Neural crest cell (in vitro differentiated cells): ENCODE measurements around the gene SNAPIN. TPM values are rescaled to one million over a fixed set of nuclear protein-coding genes. Genes with fewer than 3 reads are reported as not detected.
A peak's percentile ranks its signal among the peaks of the same experiment; 100 is the strongest.
"Not testable (repeated sequence)": the region's sequence is repeated elsewhere in the genome, so short reads cannot be mapped to it uniquely, and the experiment has no call there.

ENCODE experiments used
- DNase-seq: peaks from one replicate; pipeline ENCODE4 v3.0.0; 2021; ENCODE audit warnings: low read depth, mixed read lengths, low spot score
- H3K27ac Mint-ChIP-seq: one replicate; pipeline ENCODE4 v1.8.0; 2021; ENCODE audit warnings: mild to moderate bottlenecking, mixed read lengths; ENCODE audit not compliant: unreplicated experiment
- H3K27me3 Mint-ChIP-seq: 2 replicates; pipeline ENCODE4 v1.8.0; 2021; ENCODE audit warnings: low read depth, mild to moderate bottlenecking, mixed read lengths
- H3K36me3 Mint-ChIP-seq: 2 replicates; pipeline ENCODE4 v1.8.0; 2021; ENCODE audit warnings: low read depth, mild to moderate bottlenecking, mixed read lengths
- H3K4me1 Mint-ChIP-seq: 2 replicates; pipeline ENCODE4 v1.8.0; 2021; ENCODE audit warnings: mixed read lengths
- H3K4me3 Mint-ChIP-seq: one replicate; pipeline ENCODE4 v1.8.0; 2021; ENCODE audit warnings: mild to moderate bottlenecking, mixed read lengths
- H3K9me3 Mint-ChIP-seq: 2 replicates; pipeline ENCODE4 v1.8.0; 2021; ENCODE audit warnings: mixed read lengths
- total RNA-seq: library from RNA; stranded (reverse); gene quantifications from 2 replicates; pipeline ENCODE4 v1.2.1, GENCODE V29; 2021
- TF ChIP-seq, protein P1 (sequence below): fragments of 200-600 bp; sonication (generic); conservative IDR thresholded peaks from 2 replicates; pipeline ENCODE4 v1.5.0; 2021; ENCODE audit warnings: antibody characterized with exemption, mild to moderate bottlenecking

Gene SNAPIN
- total RNA-seq, 1 donor from 2014 or later = 55.4 TPM

- DNase-seq = peak; percentile 43
- peaks cover 24% of the 10 kb centered on the region for H3K4me1 Mint-ChIP-seq
- H3K4me3 Mint-ChIP-seq, H3K27ac Mint-ChIP-seq, H3K27me3 Mint-ChIP-seq, H3K9me3 Mint-ChIP-seq: not testable (repeated sequence)
- peaks cover 16% of the 10 kb centered on the region for H3K36me3 Mint-ChIP-seq
- TF ChIP-seq, protein P1, sequence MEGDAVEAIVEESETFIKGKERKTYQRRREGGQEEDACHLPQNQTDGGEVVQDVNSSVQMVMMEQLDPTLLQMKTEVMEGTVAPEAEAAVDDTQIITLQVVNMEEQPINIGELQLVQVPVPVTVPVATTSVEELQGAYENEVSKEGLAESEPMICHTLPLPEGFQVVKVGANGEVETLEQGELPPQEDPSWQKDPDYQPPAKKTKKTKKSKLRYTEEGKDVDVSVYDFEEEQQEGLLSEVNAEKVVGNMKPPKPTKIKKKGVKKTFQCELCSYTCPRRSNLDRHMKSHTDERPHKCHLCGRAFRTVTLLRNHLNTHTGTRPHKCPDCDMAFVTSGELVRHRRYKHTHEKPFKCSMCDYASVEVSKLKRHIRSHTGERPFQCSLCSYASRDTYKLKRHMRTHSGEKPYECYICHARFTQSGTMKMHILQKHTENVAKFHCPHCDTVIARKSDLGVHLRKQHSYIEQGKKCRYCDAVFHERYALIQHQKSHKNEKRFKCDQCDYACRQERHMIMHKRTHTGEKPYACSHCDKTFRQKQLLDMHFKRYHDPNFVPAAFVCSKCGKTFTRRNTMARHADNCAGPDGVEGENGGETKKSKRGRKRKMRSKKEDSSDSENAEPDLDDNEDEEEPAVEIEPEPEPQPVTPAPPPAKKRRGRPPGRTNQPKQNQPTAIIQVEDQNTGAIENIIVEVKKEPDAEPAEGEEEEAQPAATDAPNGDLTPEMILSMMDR = peak; percentile 35
Observed at GRCh38 chr1:153671628-153672353, 13.3 kb downstream of the SNAPIN start.

DNA sequence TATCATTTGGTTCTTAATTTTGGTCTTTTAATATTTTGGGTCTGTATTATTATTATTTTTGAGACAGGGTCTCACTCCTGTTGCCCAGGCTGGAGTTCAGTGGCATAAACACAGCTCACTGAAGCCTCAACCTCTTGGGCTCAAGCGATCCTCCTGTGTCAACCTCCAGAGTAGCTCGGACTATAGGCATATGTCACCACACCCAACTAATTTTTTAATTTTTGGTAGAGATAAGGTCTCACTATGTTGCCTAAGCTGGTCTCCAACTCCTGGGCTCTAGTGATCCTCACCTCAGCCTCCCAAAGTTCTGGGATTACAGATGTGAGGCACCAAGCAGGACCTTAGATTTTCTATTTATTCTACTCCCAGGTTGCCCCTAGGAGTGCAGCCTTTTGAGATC, 15.0 kb downstream of the SNAPIN start:
- peak overlapping the region; percentile 84 for H3K4me3 Mint-ChIP-seq
- peaks cover 22% of the 10 kb centered on the region for H3K27me3 Mint-ChIP-seq
- TF ChIP-seq, protein P1 = no peak
- DNase-seq = no peak
- peaks cover 24% of the 10 kb centered on the region for H3K4me1 Mint-ChIP-seq
- H3K27ac Mint-ChIP-seq = no peak overlapping the region
- H3K36me3 Mint-ChIP-seq = peaks cover 7% of the 10 kb centered on the region
- H3K9me3 Mint-ChIP-seq = no peaks in the 10 kb centered on the region

GRCh38 chr1:153677718-153678518, 19.4 kb downstream of the SNAPIN start:
- Mint-ChIP-seq H3K9me3 (no peaks in the 10 kb centered on the region), H3K36me3 (no peaks in the 10 kb centered on the region), H3K27me3 (peaks cover 66% of the 10 kb centered on the region), H3K4me3 (peak overlapping the region; percentile 81), H3K27ac (no peak overlapping the region), H3K4me1 (peaks cover 23% of the 10 kb centered on the region)
- peak; percentile 65 for DNase-seq
- TF ChIP-seq, protein P1 = peak; percentile 89

DNA sequence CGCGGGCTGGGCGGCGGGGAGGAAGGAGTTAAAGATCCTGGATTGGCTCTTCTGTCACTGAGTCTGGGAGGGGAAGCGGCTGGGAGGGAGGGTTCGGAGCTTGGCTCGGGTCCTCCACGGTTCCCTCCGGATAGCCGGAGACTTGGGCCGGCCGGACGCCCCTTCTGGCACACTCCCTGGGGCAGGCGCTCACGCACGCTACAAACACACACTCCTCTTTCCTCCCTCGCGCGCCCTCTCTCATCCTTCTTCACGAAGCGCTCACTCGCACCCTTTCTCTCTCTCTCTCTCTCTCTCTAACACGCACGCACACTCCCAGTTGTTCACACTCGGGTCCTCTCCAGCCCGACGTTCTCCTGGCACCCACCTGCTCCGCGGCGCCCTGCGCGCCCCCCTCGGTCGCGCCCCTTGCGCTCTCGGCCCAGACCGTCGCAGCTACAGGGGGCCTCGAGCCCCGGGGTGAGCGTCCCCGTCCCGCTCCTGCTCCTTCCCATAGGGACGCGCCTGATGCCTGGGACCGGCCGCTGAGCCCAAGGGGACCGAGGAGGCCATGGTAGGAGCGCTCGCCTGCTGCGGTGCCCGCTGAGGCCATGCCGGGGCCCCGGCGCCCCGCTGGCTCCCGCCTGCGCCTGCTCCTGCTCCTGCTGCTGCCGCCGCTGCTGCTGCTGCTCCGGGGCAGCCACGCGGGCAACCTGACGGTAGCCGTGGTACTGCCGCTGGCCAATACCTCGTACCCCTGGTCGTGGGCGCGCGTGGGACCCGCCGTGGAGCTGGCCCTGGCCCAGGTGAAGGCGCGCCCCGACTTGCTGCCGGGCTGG, 20.2 kb downstream of the SNAPIN start, which contains the start of gene NPR1:
TSS of gene NPR1 (plus strand) at position 170 of the 818 bp plus-strand sequence. CDS start at position 591, 421 bp downstream.
- Mint-ChIP-seq H3K9me3 (no peaks in the 10 kb centered on the region), H3K4me3 (peak within 1 kb of the TSS; percentile 83), H3K36me3 (no peaks in the 10 kb centered on the region), H3K27ac (no peak within 1 kb of the TSS), H3K4me1 (peaks cover 23% of the 10 kb centered on the region), H3K27me3 (peaks cover 70% of the 10 kb centered on the region)
- TF ChIP-seq, protein P1 = no peak
- DNase-seq = no peak
